NCI-H146 (cell line): ENCODE data around the gene DIPK1B.

ENCODE experiments used
- DNase-seq: peaks from one replicate; lab custom pipeline; 2025; lab: John Stamatoyannopoulos, UW

The DIPK1B gene

DNA sequence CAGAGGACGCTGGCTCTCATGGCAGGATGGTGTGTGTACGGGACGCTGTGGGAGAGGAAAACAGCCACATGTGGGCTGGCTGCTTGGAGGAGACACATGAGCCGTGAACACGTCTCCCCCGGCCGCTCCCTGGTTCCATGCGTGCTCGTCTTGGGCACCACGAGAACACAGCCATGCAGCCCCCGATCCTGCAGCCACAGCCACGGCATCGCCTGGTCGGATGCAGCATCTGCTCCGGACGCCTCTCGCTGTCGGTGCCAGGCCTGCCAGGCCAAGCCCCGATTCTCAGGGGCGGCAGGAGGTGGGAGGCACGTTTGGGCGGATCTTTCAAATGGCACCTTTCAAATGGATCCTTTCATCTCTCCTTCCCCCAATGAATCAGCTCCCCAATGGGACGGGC lies 27.1 kb downstream of the DIPK1B start:
- DNase-seq = no peak

DNA sequence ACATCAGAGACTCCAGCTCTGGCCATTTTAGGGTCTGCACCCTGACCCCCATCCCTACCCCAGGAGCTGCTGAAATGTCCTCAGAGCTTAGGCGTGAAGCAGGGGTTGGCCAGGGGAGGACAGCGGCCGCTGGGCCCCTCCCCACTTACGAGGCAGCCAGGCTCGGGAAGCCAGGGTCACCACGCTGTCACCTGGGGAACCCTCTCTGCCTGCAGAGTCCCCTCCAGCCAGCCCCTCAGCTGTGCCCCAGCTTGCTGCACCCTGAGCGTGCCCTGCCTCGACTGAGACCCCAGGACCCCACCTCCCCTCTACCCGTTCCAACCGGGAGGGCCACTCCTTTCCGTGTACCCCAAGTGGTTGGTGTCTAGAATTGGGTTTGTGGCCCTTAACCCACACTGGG lies 27.7 kb downstream of the DIPK1B start:
- no peak for DNase-seq

DNA sequence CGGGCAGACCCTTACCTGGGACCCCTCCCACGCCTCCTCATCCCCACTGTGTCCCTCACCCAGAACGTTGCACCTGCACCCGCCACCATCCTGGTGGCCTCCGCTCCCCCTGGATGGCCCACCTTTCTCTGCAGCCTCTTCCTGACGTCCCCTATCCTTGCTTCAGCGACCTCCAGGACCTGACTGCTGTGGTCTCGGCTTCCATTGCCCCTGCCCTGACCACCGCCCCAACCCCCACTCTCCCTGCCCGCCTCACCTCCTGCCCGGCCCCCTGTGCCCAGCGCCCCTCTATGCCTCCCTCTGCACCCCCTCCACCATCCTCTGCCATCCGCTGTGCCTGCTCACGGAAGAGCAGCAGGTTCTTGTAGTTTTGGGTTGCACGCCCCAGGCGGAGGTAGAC lies 28.1 kb downstream of the DIPK1B start:
- DNase-seq = no peak

DNA sequence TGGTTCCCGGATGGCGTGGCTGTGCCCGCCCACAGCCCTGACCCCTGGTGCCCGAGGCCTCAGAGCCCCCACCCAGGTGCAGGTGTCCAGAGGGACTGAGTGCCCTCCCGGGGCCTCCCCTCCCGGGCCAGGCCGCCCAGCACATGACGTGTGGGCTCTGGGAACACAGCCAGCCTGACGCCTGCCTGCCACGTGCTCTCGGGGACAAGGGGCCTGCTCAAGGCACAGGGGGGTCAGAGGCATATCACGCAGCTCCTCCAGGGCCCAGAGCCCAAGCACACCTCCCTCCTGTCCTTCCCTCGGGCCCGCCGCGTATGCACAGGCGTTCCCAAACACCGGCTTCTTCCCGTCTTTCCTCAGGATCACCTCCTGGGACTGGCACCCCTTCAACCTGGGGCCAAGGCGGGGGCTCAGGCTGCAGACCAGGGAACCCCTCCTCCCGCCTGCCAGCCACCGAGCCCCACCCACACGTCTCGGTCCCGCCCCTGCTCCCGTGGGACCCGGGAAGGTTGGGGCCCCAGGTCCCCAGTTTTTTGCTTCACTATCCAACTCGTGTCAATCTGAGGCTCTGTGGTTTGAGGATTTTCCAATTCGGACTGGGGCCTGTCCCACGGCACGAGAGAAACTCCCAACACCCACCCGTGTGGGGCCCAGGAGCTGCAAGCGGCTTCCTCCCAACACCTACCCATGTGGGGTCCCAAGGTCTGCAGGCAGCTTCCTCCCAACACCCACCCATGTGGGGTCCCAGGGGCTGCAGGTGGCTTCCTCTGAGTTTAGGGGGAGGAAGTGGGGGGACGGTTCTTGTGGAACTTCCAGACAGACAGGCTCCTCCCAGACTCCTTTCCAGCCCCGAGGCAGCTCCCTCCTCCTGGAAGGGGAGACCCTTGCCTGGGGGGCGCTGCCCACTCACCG lies 28.9 kb downstream of the DIPK1B start:
- no peak for DNase-seq

DNA sequence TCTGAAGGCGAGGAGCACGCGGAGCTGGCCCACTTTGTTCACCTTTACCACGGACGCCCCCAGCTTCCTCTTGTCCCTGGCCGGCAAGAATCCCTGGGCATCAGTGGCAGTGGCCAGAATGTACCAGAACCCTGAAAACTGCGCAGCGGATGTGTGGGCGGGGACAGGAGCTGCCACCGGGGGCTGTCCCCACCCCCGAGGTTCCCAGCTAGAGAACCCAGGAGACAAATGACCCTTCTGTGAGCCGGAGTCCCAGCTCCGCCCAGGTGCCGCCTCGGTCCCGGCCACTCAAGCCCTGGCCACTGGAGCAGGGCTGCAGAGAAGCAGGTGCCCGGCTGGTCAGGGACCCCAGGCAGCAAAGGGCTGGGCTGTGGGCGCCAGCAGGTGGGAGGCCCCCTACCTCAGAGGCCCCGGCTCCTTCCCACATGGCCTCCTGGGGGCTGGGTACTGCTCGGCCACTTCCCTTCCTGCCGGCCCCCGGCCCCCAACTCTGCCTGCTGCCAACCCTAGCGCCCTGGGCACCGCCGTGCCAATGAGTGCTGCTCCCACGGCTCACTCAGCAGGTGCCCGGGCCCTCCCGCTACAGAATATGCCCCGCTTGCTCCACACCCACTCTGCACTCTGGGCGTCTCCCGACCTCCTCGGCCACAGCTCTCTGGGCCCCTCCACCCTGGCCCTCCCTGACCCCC lies 29.7 kb downstream of the DIPK1B start:
- peak; percentile 15 for DNase-seq

DNA sequence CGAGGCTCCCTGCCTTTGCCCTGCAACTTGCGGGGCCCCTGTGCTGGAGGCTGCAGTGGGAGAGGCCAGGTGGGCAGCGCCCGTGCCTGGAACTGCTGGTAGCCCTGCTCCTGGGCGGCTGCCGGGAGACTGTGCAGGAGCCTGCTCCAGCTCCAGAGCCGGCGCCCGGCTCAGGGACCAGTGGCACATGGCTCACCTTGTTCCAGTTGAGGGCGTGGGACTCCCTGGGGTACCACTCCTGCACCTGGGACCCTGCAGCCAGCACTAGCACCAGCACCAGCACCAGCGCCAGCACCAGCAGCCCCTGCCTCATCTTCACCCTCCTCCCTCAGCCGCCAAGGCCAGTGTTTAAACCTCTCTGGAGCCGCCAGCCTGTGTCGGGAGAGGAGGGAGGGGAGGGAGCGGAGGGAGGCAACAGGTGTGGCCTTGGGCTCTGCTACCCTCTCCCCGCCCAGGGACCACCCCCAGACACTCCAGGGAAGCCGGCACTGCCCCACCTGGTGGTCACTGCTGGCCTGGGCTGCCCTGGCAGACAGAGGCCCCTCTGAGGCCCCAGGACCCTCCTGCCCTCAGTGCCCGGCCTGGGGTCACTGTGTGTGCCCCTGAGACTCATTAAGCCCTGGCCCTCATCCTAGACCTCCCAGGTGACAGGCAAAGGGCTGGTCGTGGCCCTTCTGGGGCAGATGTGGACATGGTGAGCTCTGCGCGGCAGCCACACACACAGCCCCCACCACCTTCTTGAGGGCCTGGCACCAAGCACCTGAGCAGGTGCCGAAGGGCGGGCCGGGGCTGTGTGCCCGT lies 30.4 kb downstream of the DIPK1B start, which contains the start of gene LCN10:
Gene LCN10 (minus strand): TSS at position 350 of the 801 bp plus-strand sequence. CDS start 37 bp downstream, at position 313.
- peak; percentile 77 for DNase-seq

DNA sequence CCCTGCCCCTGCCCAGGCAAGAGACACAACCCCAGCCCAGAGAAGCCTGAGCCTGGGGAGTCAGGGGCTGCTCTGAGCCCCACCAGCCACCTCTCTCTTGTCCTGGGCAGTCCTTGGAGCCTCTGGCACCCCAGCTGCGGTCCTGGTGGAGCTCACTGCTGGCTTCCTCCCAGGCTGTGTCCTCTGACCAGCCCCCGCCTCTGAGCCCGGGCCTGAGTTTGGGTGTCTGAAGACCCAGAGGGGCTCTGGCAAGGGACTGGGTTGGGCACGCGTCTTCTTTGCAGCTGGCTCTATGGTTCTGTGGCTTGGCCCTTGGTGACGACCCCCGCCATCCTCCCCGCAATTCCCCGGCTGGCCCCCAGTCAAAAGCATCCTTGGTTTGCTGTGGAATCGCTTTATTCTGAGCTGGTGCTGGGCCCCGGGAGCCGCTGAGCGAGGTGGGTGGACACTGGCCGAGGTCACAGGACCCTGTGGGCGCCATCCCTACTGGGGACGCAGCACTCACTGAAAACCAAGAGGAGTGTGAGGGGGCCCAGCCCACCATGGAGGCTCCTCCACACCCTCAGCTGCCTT lies 31.4 kb downstream of the DIPK1B start:
- DNase-seq = no peak

DNA sequence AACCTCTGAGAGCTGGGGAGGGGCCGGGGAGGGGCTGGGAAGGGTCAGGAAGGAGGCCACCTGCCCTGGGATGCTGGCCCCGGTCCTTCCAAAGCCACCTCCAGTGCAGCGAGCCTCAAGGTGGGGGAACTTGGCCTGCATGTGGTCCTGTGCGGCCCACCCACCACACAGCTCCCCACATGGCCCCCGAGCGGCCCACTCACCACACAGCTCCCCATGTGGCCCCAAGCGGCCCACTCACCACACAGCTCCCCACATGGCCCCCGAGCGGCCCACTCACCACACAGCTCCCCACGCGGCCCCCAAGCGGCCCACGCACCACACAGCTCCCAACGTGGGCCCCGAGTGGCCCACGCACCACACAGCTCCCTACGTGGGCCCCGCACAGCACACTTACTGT lies 32.4 kb downstream of the DIPK1B start:
- no peak for DNase-seq

DNA sequence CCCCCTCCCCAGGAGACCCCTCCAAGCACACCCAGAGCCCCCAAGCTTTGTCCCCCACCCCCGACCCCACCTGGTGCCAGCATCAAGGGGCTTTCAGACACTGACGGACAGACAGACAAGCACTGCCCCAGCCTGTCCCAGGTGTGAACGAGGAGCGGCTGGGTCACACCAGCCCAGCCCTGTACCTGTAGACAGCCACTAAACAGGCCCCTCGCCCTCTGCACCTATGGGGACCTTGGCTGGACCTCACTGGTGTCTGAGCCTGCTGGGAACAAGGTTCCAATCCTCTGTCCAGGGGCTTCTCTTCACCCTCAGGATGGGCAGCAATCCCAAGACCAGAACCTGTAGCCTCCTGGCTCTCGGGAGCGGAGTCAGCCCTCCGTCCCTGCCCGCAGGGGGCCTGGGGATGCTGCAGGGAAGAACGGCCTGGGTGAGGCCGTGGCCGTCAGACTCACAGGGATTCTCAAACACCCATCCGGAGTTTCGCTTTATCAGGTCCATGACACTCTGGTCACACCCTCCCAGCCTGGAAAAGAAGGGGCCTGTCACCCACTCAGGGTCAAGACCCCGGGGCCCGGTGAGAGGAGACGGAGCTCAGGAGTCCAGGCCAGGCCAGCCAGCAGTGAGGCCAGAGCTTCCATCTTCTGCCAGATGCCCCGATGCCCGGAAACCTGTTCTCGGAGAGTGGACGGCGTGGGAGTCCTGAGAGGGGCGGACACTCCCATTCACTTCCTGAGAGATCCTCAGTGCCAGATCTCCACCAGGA lies 33.2 kb downstream of the DIPK1B start:
- DNase-seq = no peak

DNA sequence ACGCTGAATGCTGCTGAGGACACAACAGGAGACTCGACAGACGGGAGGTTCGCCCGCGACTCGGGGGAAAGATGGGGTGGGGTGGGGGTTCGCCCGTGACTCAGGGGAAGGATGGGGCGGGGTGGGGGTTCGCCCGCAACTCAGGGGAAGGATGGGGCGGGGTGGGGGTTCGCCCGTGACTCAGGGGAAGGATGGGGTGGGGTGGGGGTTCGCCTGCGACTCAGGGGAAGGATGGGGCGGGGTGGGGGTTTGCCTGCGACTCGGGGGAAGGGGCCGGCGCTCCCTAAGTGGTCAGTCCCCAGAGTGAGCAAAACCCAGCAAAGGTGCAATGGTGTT lies 33.8 kb downstream of the DIPK1B start:
- no peak for DNase-seq

DNA sequence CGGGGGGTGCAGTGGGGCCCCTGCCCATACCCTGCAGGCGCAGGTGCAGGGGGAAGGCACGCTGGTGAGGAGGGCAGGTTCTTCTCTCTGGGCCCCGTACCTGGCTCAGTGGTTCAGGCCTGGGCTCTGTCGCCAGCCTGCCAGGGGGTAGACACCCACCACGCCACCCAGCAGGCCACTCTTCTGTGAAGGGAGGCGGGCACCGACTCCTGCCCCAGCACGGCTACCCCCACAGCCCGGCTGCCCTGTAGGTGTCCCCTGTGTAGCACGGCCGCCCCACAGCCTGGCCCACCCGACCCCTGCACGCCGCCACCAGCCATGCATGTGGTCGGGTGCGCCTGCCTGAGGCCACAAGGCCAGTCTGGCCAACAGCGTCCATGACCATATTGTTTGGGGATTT lies 34.2 kb downstream of the DIPK1B start:
- DNase-seq = no peak

DNA sequence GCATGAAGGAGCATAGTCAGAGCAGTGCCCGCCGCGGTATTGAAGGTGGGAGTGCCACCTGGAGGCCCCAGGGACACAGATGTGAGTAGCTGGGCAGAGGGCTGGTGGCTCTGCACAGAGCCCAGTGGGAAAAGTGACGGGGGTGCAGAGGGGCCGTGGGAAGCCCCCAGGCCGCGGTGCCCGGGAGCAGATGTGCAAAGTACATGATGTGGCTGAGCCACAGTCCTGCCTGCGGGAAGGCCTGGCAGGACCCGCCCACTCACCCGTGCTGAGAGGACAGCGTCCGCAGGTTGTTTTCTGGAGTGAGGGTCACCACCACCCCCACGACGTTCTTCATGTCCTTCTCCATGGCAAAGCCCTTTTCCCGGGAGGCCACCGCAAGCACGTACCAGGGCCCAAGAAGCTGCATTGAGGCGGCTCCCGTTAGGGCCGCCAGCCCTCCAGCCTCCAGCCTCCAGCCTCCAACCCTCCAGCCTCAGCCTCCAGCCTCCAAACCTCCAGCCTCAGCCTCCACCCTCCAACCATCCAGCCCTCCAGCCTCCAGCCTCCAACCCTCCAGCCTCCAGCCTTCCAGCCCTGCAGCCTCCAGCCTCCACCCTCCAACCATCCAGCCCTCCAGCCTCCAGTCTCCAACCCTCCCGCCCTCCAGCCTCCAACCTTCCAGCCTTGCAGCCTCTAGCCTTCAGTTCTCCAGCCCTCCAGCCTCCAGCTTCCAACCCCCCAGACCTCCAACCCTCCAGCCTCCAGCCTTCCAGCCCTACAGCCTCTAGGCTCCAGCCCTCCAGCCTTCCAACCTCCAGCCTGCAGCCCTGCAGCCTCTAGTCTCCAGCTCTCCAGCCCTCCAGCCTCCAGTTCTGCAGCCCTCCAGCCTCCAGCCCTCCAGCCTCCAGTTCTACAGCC lies 35.0 kb downstream of the DIPK1B start:
- no peak for DNase-seq

DNA sequence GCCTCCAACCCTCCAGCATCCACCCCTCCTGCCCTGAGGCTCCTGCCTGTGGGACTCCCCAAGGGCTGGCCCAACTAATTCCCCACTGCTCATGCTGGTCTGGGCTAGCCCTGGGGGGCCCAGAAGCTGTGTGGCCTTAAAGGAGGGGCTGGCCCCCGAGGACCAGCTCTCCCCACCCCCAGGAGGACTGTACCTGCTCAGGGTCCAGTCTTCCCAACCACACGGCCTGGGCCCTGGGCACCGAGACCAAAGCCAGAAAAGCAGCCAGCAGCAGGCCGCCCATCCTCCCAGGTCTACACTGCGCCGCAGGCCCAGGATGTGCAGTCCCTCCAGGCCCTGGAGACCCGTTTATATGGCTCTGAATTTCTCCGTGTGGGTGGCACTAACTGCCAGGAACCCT lies 35.8 kb downstream of the DIPK1B start, which contains the start of gene LCN6:
Gene LCN6 (minus strand): TSS at position 325 of the 400 bp plus-strand sequence. CDS start 42 bp downstream, at position 283.
- no peak for DNase-seq

DNA sequence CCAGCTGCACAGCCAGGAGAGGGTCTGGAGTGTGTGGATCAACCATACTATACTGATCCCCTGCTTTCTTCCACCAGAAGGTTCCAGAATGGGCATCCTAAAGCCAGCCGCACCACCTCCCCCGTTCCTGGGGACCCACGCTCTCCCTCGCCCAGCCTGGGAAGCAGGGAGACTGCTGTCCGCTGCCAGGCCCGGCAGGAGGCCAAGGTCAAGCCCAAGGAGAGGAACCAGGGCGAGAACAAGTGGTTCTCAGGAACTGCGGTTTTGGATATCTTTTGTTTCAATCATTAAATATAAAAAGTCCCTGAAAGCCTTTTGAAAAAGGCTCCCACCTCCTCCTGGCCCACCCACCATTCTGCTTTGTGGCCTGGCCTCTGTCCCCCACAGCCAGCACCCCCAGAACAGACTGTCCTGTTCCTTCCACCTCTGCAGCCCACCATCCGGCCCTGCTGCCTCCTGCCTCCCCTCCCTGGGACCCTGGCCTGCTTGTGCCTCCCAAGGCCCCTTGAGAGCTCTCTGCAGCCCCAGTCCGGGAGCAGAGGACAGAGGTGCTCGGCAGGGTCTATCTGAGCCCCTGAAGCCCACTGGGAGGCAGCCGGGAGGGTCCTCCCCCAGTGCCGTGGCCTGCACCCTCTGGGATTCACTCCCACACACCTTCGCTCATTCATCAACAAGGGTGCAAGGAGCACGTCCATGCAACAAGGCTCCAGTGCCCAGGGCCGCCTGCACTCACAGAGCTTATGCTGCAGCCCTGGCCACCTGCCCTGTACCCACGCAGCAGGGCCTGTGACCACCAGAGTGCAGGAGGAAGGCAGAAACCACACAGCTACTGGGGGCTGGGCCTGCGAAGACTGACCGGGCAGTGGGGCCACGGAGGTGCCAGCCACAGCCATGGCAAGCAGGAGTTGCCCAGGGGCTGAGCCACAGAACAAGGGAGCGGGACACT lies 36.6 kb downstream of the DIPK1B start:
- no peak for DNase-seq

DNA sequence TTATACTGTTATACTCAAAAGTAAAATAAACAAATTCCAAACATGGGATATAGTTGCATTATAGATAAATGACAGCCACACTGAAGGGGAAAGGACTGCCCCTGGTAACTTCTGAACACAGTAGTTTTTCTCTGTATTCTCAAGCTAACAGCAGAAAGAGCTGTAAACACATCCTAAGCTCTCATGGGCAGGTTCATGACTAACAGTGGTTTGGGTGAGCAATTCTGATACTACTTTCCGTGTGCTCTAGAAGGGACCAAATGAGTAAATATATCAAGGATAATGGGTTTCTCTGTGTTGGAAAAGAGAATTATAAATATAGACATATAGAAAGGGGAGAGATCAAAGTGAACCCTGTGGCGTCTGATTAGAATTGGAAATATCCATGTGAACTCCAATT lies 38.2 kb downstream of the DIPK1B start:
- DNase-seq = no peak

DNA sequence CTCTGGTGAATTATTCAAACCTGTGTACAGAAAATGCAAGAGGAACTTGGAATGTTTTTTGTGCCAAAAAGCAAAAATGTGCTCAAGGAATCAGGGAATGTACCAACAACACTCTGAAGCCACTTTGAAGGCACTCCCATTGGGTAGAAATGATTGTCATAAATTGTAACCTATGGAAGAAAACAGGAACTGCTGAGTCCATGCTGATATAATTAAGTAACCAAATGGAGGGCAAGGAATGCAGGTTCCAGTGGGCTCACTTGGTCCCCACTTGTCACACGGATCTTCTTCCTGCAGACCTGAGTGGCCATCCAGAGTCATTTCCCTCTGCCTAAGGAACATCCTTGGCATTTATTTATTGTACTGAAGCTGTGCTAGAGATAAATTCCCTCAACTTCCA lies 38.9 kb downstream of the DIPK1B start:
- no peak for DNase-seq

DNA sequence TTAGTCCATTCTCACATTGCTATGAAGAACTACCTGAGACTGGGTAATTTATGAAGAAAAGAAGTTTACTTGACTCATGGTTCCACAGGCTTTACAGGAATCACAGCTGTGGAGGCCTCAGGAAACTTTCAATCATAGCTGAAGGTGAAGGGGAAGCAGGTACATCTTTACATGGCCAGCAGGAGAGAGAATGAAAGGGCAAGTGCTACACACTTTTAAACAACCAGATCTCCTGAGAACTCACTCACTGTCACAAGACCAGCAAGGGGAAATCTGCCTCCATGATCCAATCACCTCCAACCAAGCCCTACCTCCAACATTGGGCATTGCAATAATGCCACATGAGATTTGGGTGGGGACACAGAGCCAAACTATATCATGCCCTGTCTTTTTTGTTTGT lies 39.4 kb downstream of the DIPK1B start:
- no peak for DNase-seq

DNA sequence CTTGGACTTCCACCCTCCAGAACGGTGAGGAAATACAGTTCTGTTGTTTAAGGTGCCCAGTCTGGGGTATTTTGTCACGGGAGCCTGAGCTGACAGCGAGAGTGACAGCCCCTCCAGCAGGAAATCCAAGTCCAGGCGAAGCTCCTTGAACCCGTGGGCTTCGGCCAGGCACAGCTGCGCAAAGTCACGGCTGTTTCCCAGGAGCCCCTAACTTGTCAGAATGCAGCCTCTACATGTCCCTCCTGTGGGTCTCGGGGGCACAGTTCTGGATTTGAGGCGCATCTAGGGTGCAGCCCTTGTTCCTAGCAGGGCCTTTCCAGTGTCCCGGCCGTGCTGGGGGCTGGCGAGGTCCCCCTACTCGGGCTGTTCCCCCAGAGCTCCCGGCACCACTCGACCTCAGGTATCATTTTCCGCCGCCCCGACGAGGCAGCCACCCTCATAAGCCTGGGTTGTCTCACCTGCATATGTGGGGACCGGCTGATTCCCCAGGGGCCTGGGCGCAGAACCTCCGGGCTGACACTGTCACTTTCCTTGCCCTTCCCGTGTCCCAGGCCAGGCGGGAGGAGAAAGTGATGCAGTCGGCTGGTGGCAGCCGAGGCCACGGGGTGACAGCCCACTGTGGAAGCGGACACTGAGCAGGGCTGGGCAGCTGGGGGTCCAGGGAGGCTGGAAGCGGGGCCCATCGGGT lies 41.1 kb downstream of the DIPK1B start:
- no peak for DNase-seq
